Naive thymus-derived CD8-positive, alpha-beta T cell (primary cell): ENCODE results near the gene LANCL2. TPM values are rescaled to one million over a fixed set of nuclear protein-coding genes. Genes with fewer than 3 reads are reported as not detected.
A peak's percentile ranks its signal among the peaks of the same experiment; 100 is the strongest.
"Not testable (repeated sequence)": the region's sequence is repeated elsewhere in the genome, so short reads cannot be mapped to it uniquely, and the experiment has no call there.

Experiments
- ATAC-seq, 2 donors: fragments of 150-1000 bp; cut with Tn5 transposase in 1 of 2; sonication (Bioruptor Pico), chemical (Tn5 transposase) in 1 of 2; 1 replicate in 1 of 2; 2 replicates in 1 of 2; pipeline ENCODE4 v1.10.0; 2021; ENCODE audit warnings: mild to moderate bottlenecking in 2 of 2, moderate library complexity in 2 of 2
- POLR2A ChIA-PET: fragments of 350-600 bp; sonication (Branson Sonifier 250); formaldehyde crosslinking; loops from one replicate; lab custom pipeline; 2021; ENCODE audit warnings: antibody characterized with exemption; lab: Charles Lee
- DNase-seq, 10 donors: peaks; one replicate each; pipeline versions ENCODE4 v3.0.0 to v3.0.0-alpha.2; 2020 to 2022
- H3K27ac Mint-ChIP-seq, 10 donors: one replicate each; pipeline ENCODE4 v1.8.0; 2020 to 2022; ENCODE audit warnings: mild to moderate bottlenecking in 10 of 10, mixed read lengths in 10 of 10, moderate library complexity in 4 of 10, inconsistent platforms in 1 of 10
- H3K27me3 Mint-ChIP-seq, 5 donors: one replicate each; pipeline ENCODE4 v1.8.0; 2021 to 2022; ENCODE audit warnings: mixed read lengths in 5 of 5
- H3K36me3 Mint-ChIP-seq, 3 donors: one replicate each; pipeline ENCODE4 v1.8.0; 2020 to 2022; ENCODE audit warnings: mixed read lengths in 3 of 3, mild to moderate bottlenecking in 2 of 3, inconsistent platforms in 1 of 3
- H3K4me1 Mint-ChIP-seq, 4 donors: one replicate each; pipeline ENCODE4 v1.8.0; 2021 to 2022; ENCODE audit warnings: mixed read lengths in 4 of 4
- H3K4me3 Mint-ChIP-seq, 10 donors: one replicate each; pipeline ENCODE4 v1.8.0; 2020 to 2022; ENCODE audit warnings: mild to moderate bottlenecking in 10 of 10, mixed read lengths in 10 of 10, moderate library complexity in 6 of 10, inconsistent platforms in 1 of 10
- H3K9me3 Mint-ChIP-seq, 9 donors: one replicate each; pipeline ENCODE4 v1.8.0; 2020 to 2022; ENCODE audit warnings: mixed read lengths in 9 of 9, mild to moderate bottlenecking in 3 of 9, inconsistent platforms in 1 of 9, moderate library complexity in 1 of 9
- polyA plus RNA-seq, 3 donors: library from polyadenylated mRNA; unstranded; fragments of 300-500 nt; fragmentation: Illumina TruSeq; gene quantifications; one replicate each; pipeline ENCODE4 v1.2.3, GENCODE V29; 2021
- total RNA-seq, 8 experiments: library from RNA in 2 of 8; stranded (reverse) in 2 of 8; gene quantifications; one replicate each; pipeline ENCODE4 v1.2.3 and lab custom pipeline; 2021 to 2026

Gene LANCL2
- total and polyA plus RNA-seq, 5 experiments from 2014 or later = 4.6 to 7.0 (median 5.7) TPM

- Mint-ChIP-seq H3K4me3 (no peak overlapping the region), H3K27ac (peak overlapping the region in 2 of 10 donors; percentile 16 to 56), H3K36me3 (peaks cover 0 to 24% (median 5%) of the 10 kb centered on the region in 3 donors), H3K4me1 (peaks cover 0 to 5% (median 3%) of the 10 kb centered on the region in 4 donors), H3K27me3 (no peaks in the 10 kb centered on the region), H3K9me3 (no peaks in the 10 kb centered on the region)
- POLR2A ChIA-PET = no interaction called here
- DNase-seq (peak; percentile 60 to 89 (median 76)), ATAC-seq (peak; percentile 91 to 97)
Observed at GRCh38 chr7:55415173-55415778, 50.1 kb downstream of the LANCL2 start.

- not testable (repeated sequence) for DNase-seq, H3K9me3 Mint-ChIP-seq, H3K4me3 Mint-ChIP-seq, H3K4me1 Mint-ChIP-seq, H3K27me3 Mint-ChIP-seq, ATAC-seq
- Mint-ChIP-seq H3K27ac (peak overlapping the region in 2 of 10 donors; percentile 11 to 72), H3K36me3 (peaks cover 0 to 13% (median 0%) of the 10 kb centered on the region in 3 donors)
- POLR2A ChIA-PET = interaction anchor here (0.7 kb wide), 1 partner anchor 117 kb away, joined by 7 read pairs; no protein-coding TSS in a partner anchor
Observed at GRCh38 chr7:55417456-55417855, 52.3 kb downstream of the LANCL2 start.

GRCh38 chr7:55420530-55420929 is 55.4 kb downstream of the LANCL2 start:
- no peak overlapping the region for H3K27ac Mint-ChIP-seq
- no peaks in the 10 kb centered on the region for H3K4me1 Mint-ChIP-seq
- no peaks in the 10 kb centered on the region for H3K9me3 Mint-ChIP-seq
- H3K4me3 Mint-ChIP-seq = no peak overlapping the region
- ATAC-seq (no peak), DNase-seq (no peak)
- peaks cover 0 to 16% (median under 1%) of the 10 kb centered on the region in 3 donors for H3K36me3 Mint-ChIP-seq
- POLR2A ChIA-PET = no interaction called here
- no peaks in the 10 kb centered on the region for H3K27me3 Mint-ChIP-seq

- Mint-ChIP-seq H3K27ac (no peak overlapping the region), H3K9me3 (no peaks in the 10 kb centered on the region), H3K4me1 (peaks cover 0 to 4% (median 0%) of the 10 kb centered on the region in 4 donors), H3K4me3 (no peak overlapping the region), H3K27me3 (no peaks in the 10 kb centered on the region), H3K36me3 (peaks cover 0 to 29% (median 8%) of the 10 kb centered on the region in 3 donors)
- DNase-seq = no peak
- no peak for ATAC-seq
- POLR2A ChIA-PET = interaction anchor here (0.7 kb wide), 1 partner anchor 58 kb away, joined by 3 read pairs; no protein-coding TSS in a partner anchor
Observed at GRCh38 chr7:55423277-55423711, 58.2 kb downstream of the LANCL2 start.

GRCh38 chr7:55423891-55424290 is 58.8 kb downstream of the LANCL2 start:
- POLR2A ChIA-PET = no interaction called here
- Mint-ChIP-seq H3K36me3 (peaks cover 0 to 30% (median 8%) of the 10 kb centered on the region in 3 donors), H3K9me3 (no peaks in the 10 kb centered on the region), H3K4me3 (no peak overlapping the region), H3K27me3 (no peaks in the 10 kb centered on the region), H3K4me1 (peaks cover 0 to 4% (median 0%) of the 10 kb centered on the region in 4 donors), H3K27ac (peak overlapping the region in 1 of 10 donors; percentile 88)
- DNase-seq (no peak), ATAC-seq (no peak)

- peaks cover 0 to 4% (median 0%) of the 10 kb centered on the region in 4 donors for H3K4me1 Mint-ChIP-seq
- H3K36me3 Mint-ChIP-seq = peaks cover 0 to 30% (median 8%) of the 10 kb centered on the region in 3 donors
- H3K9me3 Mint-ChIP-seq = no peaks in the 10 kb centered on the region
- DNase-seq (no peak), ATAC-seq (no peak)
- H3K4me3 Mint-ChIP-seq = no peak overlapping the region
- H3K27ac Mint-ChIP-seq = peak overlapping the region in 2 of 10 donors; percentile 9 to 73
- no peaks in the 10 kb centered on the region for H3K27me3 Mint-ChIP-seq
- POLR2A ChIA-PET = no interaction called here
Observed at GRCh38 chr7:55425141-55425752, 60.1 kb downstream of the LANCL2 start.

- POLR2A ChIA-PET = no interaction called here
- Mint-ChIP-seq H3K4me1 (peaks cover 0 to 4% (median 0%) of the 10 kb centered on the region in 4 donors), H3K36me3 (peaks cover 0 to 30% (median 8%) of the 10 kb centered on the region in 3 donors), H3K9me3 (no peaks in the 10 kb centered on the region), H3K27me3 (no peaks in the 10 kb centered on the region), H3K27ac (peak overlapping the region in 3 of 10 donors; percentile 15 to 45 (median 34)), H3K4me3 (no peak overlapping the region)
- DNase-seq (no peak), ATAC-seq (no peak)
Observed at GRCh38 chr7:55426676-55427075, 61.5 kb downstream of the LANCL2 start.

GRCh38 chr7:55427342-55427741 is 62.2 kb downstream of the LANCL2 start:
- DNase-seq = no peak
- POLR2A ChIA-PET = no interaction called here
- no peaks in the 10 kb centered on the region for H3K27me3 Mint-ChIP-seq
- ATAC-seq = no peak
- H3K27ac Mint-ChIP-seq = peak overlapping the region in 1 of 10 donors; percentile 45
- H3K4me1 Mint-ChIP-seq = peaks cover 0 to 4% (median under 1%) of the 10 kb centered on the region in 4 donors
- H3K9me3 Mint-ChIP-seq = no peaks in the 10 kb centered on the region
- peaks cover 0 to 28% (median 8%) of the 10 kb centered on the region in 3 donors for H3K36me3 Mint-ChIP-seq
- no peak overlapping the region for H3K4me3 Mint-ChIP-seq

GRCh38 chr7:55427800-55428199 is 62.7 kb downstream of the LANCL2 start:
- Mint-ChIP-seq H3K36me3 (peaks cover 0 to 26% (median 8%) of the 10 kb centered on the region in 3 donors), H3K27me3 (no peaks in the 10 kb centered on the region), H3K27ac (peak overlapping the region in 1 of 10 donors; percentile 45), H3K4me1 (peaks cover 1 to 6% (median 3%) of the 10 kb centered on the region in 4 donors), H3K4me3 (no peak overlapping the region), H3K9me3 (no peaks in the 10 kb centered on the region)
- POLR2A ChIA-PET = no interaction called here
- ATAC-seq (no peak), DNase-seq (no peak)

- Mint-ChIP-seq H3K27ac (peak overlapping the region in 3 of 10 donors; percentile 62 to 70 (median 63)), H3K9me3 (no peaks in the 10 kb centered on the region), H3K27me3 (no peaks in the 10 kb centered on the region), H3K4me3 (no peak overlapping the region), H3K36me3 (peaks cover 0 to 24% (median 8%) of the 10 kb centered on the region in 3 donors), H3K4me1 (peaks cover 7 to 15% (median 12%) of the 10 kb centered on the region in 4 donors)
- POLR2A ChIA-PET = no interaction called here
- DNase-seq = no peak
- no peak for ATAC-seq
Observed at GRCh38 chr7:55429835-55430499, 64.8 kb downstream of the LANCL2 start.

- peaks cover 6 to 28% (median 22%) of the 10 kb centered on the region in 4 donors for H3K4me1 Mint-ChIP-seq
- H3K27me3 Mint-ChIP-seq = no peaks in the 10 kb centered on the region
- ATAC-seq = no peak
- no peaks in the 10 kb centered on the region for H3K9me3 Mint-ChIP-seq
- DNase-seq = no peak
- POLR2A ChIA-PET = no interaction called here
- peaks cover 0 to 5% (median 0%) of the 10 kb centered on the region in 3 donors for H3K36me3 Mint-ChIP-seq
- no peak overlapping the region for H3K4me3 Mint-ChIP-seq
- no peak overlapping the region for H3K27ac Mint-ChIP-seq
Observed at GRCh38 chr7:55431898-55432297, 66.8 kb downstream of the LANCL2 start.

GRCh38 chr7:55432506-55432905 is 67.4 kb downstream of the LANCL2 start:
- POLR2A ChIA-PET = interaction anchor here (1.1 kb wide), 1 partner anchor 38 kb away, joined by 4 read pairs; no protein-coding TSS in a partner anchor
- no peaks in the 10 kb centered on the region for H3K27me3 Mint-ChIP-seq
- ATAC-seq = no peak

More at GRCh38 chr7:55432506-55432905, 67.4 kb downstream of the LANCL2 start:
- Mint-ChIP-seq H3K27ac (peak overlapping the region in 2 of 10 donors; percentile 49 to 53), H3K9me3 (no peaks in the 10 kb centered on the region), H3K36me3 (peaks cover 0 to 2% (median 0%) of the 10 kb centered on the region in 3 donors), H3K4me1 (peaks cover 6 to 33% (median 25%) of the 10 kb centered on the region in 4 donors), H3K4me3 (no peak overlapping the region)
- no peak for DNase-seq
